ENCODE data around the gene ARHGAP31. TPM values are rescaled to one million over a fixed set of nuclear protein-coding genes. Genes with fewer than 3 reads are reported as not detected.
"Not testable (repeated sequence)": the region's sequence is repeated elsewhere in the genome, so short reads cannot be mapped to it uniquely, and the experiment has no call there.

ARHGAP31 gene
- total RNA-seq, 1 experiment from 2014 or later: 0.48 TPM

DNA sequence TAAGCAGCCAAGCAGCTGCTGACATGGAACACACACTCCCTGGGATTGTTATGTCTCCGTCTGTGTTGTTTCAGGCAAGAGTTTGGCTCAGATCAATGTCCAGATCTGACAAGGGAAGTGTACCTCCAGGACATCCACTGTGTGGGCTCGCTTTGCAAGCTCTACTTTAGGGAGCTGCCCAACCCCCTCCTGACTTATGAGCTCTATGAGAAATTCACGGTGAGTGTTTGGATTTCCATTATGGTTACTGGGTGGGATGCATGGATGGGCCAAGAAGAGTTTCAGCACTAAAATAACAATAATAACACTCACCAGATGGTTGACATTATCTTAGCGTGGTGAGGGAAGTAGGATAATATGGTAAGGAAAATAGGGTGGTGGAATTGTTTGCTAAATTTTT, 74.1 kb downstream of the ARHGAP31 start:
- H3K4me2 ChIP-seq: no peak overlapping the region
- BruUV-seq (replicated peaks): no TSS peak
- H3K9me3 ChIP-seq (ENCODE audit: insufficient read depth, low read depth): no peaks in the 10 kb centered on the region
- no peaks in the 10 kb centered on the region for H3K4me1 ChIP-seq (replicated peaks; ENCODE audit: insufficient read depth)
- no peak overlapping the region for H3K4me3 ChIP-seq
- H3F3A ChIP-seq (ENCODE audit: insufficient read depth, low read depth): no peaks in the 10 kb centered on the region
- DNase-seq: no peak
- intact Hi-C loops (cut with micrococcal nuclease; ENCODE audit: unreplicated experiment): no loop called here
- no peaks in the 10 kb centered on the region for H3K79me2 ChIP-seq (ENCODE audit: low read depth)
- no peak overlapping the region for H2AFZ ChIP-seq
- H3K27ac ChIP-seq: no peak overlapping the region
- no peaks in the 10 kb centered on the region for H4K20me1 ChIP-seq (ENCODE audit: insufficient read depth)
- H3K9me2 ChIP-seq (ENCODE audit: insufficient read depth): no peaks in the 10 kb centered on the region
- ChIA-PET CTCF (no interaction called here), POLR2A (ENCODE audit: unreplicated experiment) (no interaction called here)
- no peaks in the 10 kb centered on the region for H3K27me3 ChIP-seq (ENCODE audit: insufficient read depth, low read depth)
- no peak for TF ChIP-seq EZH2 (IDR thresholded peaks at IDR 0.05; ENCODE audit: low read depth)
- TF ChIP-seq, protein P1, sequence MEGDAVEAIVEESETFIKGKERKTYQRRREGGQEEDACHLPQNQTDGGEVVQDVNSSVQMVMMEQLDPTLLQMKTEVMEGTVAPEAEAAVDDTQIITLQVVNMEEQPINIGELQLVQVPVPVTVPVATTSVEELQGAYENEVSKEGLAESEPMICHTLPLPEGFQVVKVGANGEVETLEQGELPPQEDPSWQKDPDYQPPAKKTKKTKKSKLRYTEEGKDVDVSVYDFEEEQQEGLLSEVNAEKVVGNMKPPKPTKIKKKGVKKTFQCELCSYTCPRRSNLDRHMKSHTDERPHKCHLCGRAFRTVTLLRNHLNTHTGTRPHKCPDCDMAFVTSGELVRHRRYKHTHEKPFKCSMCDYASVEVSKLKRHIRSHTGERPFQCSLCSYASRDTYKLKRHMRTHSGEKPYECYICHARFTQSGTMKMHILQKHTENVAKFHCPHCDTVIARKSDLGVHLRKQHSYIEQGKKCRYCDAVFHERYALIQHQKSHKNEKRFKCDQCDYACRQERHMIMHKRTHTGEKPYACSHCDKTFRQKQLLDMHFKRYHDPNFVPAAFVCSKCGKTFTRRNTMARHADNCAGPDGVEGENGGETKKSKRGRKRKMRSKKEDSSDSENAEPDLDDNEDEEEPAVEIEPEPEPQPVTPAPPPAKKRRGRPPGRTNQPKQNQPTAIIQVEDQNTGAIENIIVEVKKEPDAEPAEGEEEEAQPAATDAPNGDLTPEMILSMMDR (conservative IDR thresholded peaks at IDR 0.05): no peak
- H3K36me3 ChIP-seq (ENCODE audit: low read depth): no peaks in the 10 kb centered on the region

DNA sequence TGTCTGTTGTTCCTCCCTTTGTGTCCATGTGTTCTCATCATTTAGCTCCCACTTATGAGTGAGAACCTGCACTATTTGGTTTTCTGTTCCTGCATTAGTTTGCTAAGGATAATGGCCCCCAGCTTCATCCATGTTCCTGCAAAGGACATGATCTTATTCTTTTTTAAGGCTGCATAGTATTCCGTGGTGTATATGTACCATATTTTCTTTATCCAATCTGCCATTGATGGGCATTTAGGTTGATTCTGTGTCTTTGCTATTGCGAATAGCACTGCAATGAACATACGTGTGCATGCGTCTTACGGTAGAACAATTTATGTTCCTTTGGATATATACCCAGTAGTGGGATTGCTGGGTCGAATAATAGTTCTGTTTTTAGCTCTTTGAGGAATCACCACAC, 77.6 kb downstream of the ARHGAP31 start:
- H3K9me3 ChIP-seq (ENCODE audit: insufficient read depth, low read depth); H3K27me3 ChIP-seq (ENCODE audit: insufficient read depth, low read depth); POLR2A ChIA-PET (ENCODE audit: unreplicated experiment); H3K4me2 ChIP-seq; H3K9me2 ChIP-seq (ENCODE audit: insufficient read depth); H3F3A ChIP-seq (ENCODE audit: insufficient read depth, low read depth); DNase-seq; H3K4me1 ChIP-seq (replicated peaks; ENCODE audit: insufficient read depth); H2AFZ ChIP-seq; H3K79me2 ChIP-seq (ENCODE audit: low read depth); H3K4me3 ChIP-seq; H3K36me3 ChIP-seq (ENCODE audit: low read depth); H3K27ac ChIP-seq; H4K20me1 ChIP-seq (ENCODE audit: insufficient read depth); CTCF ChIA-PET; BruUV-seq (replicated peaks); intact Hi-C loops (cut with micrococcal nuclease; ENCODE audit: unreplicated experiment): not testable (repeated sequence)

DNA sequence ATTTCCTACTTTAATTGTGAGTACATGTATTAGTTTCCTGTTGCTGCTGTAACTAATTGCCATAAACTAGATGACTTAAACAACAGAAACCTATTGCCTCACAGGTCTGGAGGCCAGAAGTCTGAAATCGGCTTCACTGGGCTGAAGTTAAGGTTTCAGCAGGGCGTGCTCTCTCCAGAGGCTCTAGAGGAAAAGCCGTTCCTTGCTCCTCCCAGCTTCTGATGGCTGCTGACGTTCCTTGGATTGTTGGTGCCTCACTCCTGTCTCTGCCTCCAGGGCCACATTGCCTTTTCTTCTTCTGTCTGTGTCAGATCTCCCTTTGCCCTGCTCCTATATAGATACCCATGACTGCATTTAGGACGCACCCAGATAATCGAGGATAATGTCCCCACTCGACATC, 80.9 kb downstream of the ARHGAP31 start:
- DNase-seq: no peak
- CTCF ChIA-PET: no interaction called here
- H3K4me2 ChIP-seq: no peak overlapping the region
- H3F3A ChIP-seq (ENCODE audit: insufficient read depth, low read depth): no peaks in the 10 kb centered on the region
- H3K9me2 ChIP-seq (ENCODE audit: insufficient read depth): no peaks in the 10 kb centered on the region
- no TSS peak for BruUV-seq (replicated peaks)
- no peaks in the 10 kb centered on the region for H3K79me2 ChIP-seq (ENCODE audit: low read depth)
- no peaks in the 10 kb centered on the region for H3K9me3 ChIP-seq (ENCODE audit: insufficient read depth, low read depth)
- H4K20me1 ChIP-seq (ENCODE audit: insufficient read depth): no peaks in the 10 kb centered on the region
- intact Hi-C loops (cut with micrococcal nuclease; ENCODE audit: unreplicated experiment): no loop called here
- H2AFZ ChIP-seq: no peak overlapping the region
- H3K27me3 ChIP-seq (ENCODE audit: insufficient read depth, low read depth): no peaks in the 10 kb centered on the region
- H3K4me3 ChIP-seq: no peak overlapping the region
- TF ChIP-seq EZH2 (IDR thresholded peaks at IDR 0.05; ENCODE audit: low read depth): no peak
- TF ChIP-seq, protein P1 (conservative IDR thresholded peaks at IDR 0.05): no peak
- POLR2A ChIA-PET (ENCODE audit: unreplicated experiment): no interaction called here
- H3K4me1 ChIP-seq (replicated peaks; ENCODE audit: insufficient read depth): no peaks in the 10 kb centered on the region
- H3K27ac ChIP-seq: no peak overlapping the region
- no peaks in the 10 kb centered on the region for H3K36me3 ChIP-seq (ENCODE audit: low read depth)

DNA sequence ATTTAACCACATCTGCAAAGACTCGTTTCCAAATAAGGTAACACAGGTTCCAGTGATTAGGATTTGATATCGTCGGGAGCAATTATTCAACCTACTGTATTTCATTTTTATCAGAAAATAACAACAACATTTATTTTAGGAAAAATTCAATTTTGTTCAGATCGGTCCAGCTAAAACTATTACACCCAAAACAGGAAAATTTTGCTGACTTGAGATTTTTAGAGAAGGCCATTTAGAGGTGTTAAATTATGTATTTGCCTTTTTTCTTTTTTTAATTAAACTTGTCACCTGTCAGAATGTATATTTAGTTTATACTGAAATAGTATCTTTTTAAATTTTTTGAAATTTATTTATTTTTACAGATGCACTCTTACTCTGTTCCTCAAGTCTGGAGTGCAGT, 81.3 kb downstream of the ARHGAP31 start:
- Histone ChIP-seq H3K9me3 (ENCODE audit: insufficient read depth, low read depth) (no peaks in the 10 kb centered on the region), H3K27me3 (ENCODE audit: insufficient read depth, low read depth) (no peaks in the 10 kb centered on the region), H3K79me2 (ENCODE audit: low read depth) (no peaks in the 10 kb centered on the region), H3F3A (ENCODE audit: insufficient read depth, low read depth) (no peaks in the 10 kb centered on the region), H3K4me1 (replicated peaks; ENCODE audit: insufficient read depth) (no peaks in the 10 kb centered on the region), H3K4me2 (no peak overlapping the region), H2AFZ (no peak overlapping the region), H4K20me1 (ENCODE audit: insufficient read depth) (no peaks in the 10 kb centered on the region), H3K4me3 (no peak overlapping the region), H3K36me3 (ENCODE audit: low read depth) (no peaks in the 10 kb centered on the region), H3K9me2 (ENCODE audit: insufficient read depth) (no peaks in the 10 kb centered on the region), H3K27ac (no peak overlapping the region)
- no peak for DNase-seq
- intact Hi-C loops (cut with micrococcal nuclease; ENCODE audit: unreplicated experiment): no loop called here
- no peak for TF ChIP-seq EZH2 (IDR thresholded peaks at IDR 0.05; ENCODE audit: low read depth)
- TF ChIP-seq, protein P1 (conservative IDR thresholded peaks at IDR 0.05): no peak
- CTCF ChIA-PET: no interaction called here
- POLR2A ChIA-PET (ENCODE audit: unreplicated experiment): no interaction called here
- BruUV-seq (replicated peaks): no TSS peak
